Nephron progenitor cell (in vitro differentiated cells): Measurements from ENCODE around the gene CHRNB2.

Experiments used
- DNase-seq: peaks from one replicate; pipeline ENCODE4 v3.0.0; 2021
- H3K27ac Mint-ChIP-seq: 2 replicates; pipeline ENCODE4 v1.8.0; 2021; ENCODE audit warnings: mild to moderate bottlenecking, moderate library complexity, mixed read lengths
- H3K27me3 Mint-ChIP-seq: 2 replicates; pipeline ENCODE4 v1.8.0; 2021; ENCODE audit warnings: mild to moderate bottlenecking, low read depth, mixed read lengths; ENCODE audit not compliant: poor library complexity
- H3K36me3 Mint-ChIP-seq: 2 replicates; pipeline ENCODE4 v1.8.0; 2021; ENCODE audit warnings: low read depth, mixed read lengths
- H3K4me1 Mint-ChIP-seq: 2 replicates; pipeline ENCODE4 v1.8.0; 2021; ENCODE audit warnings: mixed read lengths
- H3K4me3 Mint-ChIP-seq: 2 replicates; pipeline ENCODE4 v1.8.0; 2021; ENCODE audit warnings: mild to moderate bottlenecking, moderate library complexity, mixed read lengths
- H3K9me3 Mint-ChIP-seq: 2 replicates; pipeline ENCODE4 v1.8.0; 2021; ENCODE audit warnings: mild to moderate bottlenecking, moderate library complexity, mixed read lengths
- CTCF ChIP-seq: fragments of 200-600 bp; sonication (generic); IDR thresholded peaks from 2 replicates; pipeline ENCODE4 v1.5.0; 2021; ENCODE audit warnings: antibody characterized with exemption

Gene CHRNB2

GRCh38 chr1:154614247-154614646 is 46.7 kb downstream of the CHRNB2 start:
- Mint-ChIP-seq H3K4me1 (peaks cover 25% of the 10 kb centered on the region), H3K27me3 (no peaks in the 10 kb centered on the region), H3K36me3 (no peaks in the 10 kb centered on the region), H3K4me3 (no peak overlapping the region), H3K9me3 (no peaks in the 10 kb centered on the region), H3K27ac (no peak overlapping the region)
- no peak for TF ChIP-seq CTCF
- DNase-seq = no peak

- Mint-ChIP-seq H3K27ac (no peak overlapping the region), H3K27me3 (no peaks in the 10 kb centered on the region), H3K4me1 (peaks cover 19% of the 10 kb centered on the region), H3K4me3 (no peak overlapping the region), H3K36me3 (no peaks in the 10 kb centered on the region), H3K9me3 (no peaks in the 10 kb centered on the region)
- DNase-seq = no peak
- no peak for TF ChIP-seq CTCF
Observed at GRCh38 chr1:154614901-154615300, 47.3 kb downstream of the CHRNB2 start.

- peaks cover 15% of the 10 kb centered on the region for H3K4me1 Mint-ChIP-seq
- no peak for TF ChIP-seq CTCF
- no peaks in the 10 kb centered on the region for H3K9me3 Mint-ChIP-seq
- H3K27ac Mint-ChIP-seq = no peak overlapping the region
- DNase-seq = no peak
- no peaks in the 10 kb centered on the region for H3K27me3 Mint-ChIP-seq
- H3K36me3 Mint-ChIP-seq = no peaks in the 10 kb centered on the region
- H3K4me3 Mint-ChIP-seq = no peak overlapping the region
Observed at GRCh38 chr1:154615411-154615810, 47.8 kb downstream of the CHRNB2 start.

GRCh38 chr1:154616659-154617345 is 49.2 kb downstream of the CHRNB2 start:
- H3K4me3 Mint-ChIP-seq = no peak overlapping the region
- no peaks in the 10 kb centered on the region for H3K36me3 Mint-ChIP-seq
- peaks cover 3% of the 10 kb centered on the region for H3K4me1 Mint-ChIP-seq
- no peaks in the 10 kb centered on the region for H3K27me3 Mint-ChIP-seq
- no peak overlapping the region for H3K27ac Mint-ChIP-seq
- DNase-seq = no peak
- TF ChIP-seq CTCF = no peak
- no peaks in the 10 kb centered on the region for H3K9me3 Mint-ChIP-seq

- H3K36me3 Mint-ChIP-seq = peaks cover 7% of the 10 kb centered on the region
- H3K4me3 Mint-ChIP-seq = no peak overlapping the region
- H3K27ac Mint-ChIP-seq = no peak overlapping the region
- no peaks in the 10 kb centered on the region for H3K4me1 Mint-ChIP-seq
- no peaks in the 10 kb centered on the region for H3K9me3 Mint-ChIP-seq
- no peak for TF ChIP-seq CTCF
- DNase-seq = no peak
- H3K27me3 Mint-ChIP-seq = no peaks in the 10 kb centered on the region
Observed at GRCh38 chr1:154619181-154619948, 51.8 kb downstream of the CHRNB2 start.
